ENCODE results near the gene SGK1.

GRCh38 chr6:134303891-134304290 lies 14.0 kb downstream of the SGK1 start:
- TF ChIP-seq CTCF (IDR thresholded peaks at IDR 0.05) (no peak), POLR2A (IDR thresholded peaks at IDR 0.05) (no peak)
